Upper lobe of left lung (tissue), 4 donors: ENCODE results near the gene SPRY1.

Source experiments
- POLR2A ChIP-seq, 4 donors: fragments of 450-650 bp; IDR thresholded peaks; one replicate each; pipeline ENCODE4 v1.5.1; 2016 to 2017; ENCODE audit warnings: antibody characterized with exemption in 4 of 4, mild to moderate bottlenecking in 2 of 4
- POLR2AphosphoS5 ChIP-seq, 2 donors: sonication (generic); formaldehyde crosslinking; IDR thresholded peaks; one replicate each; pipeline ENCODE4 v1.5.1; 2017; ENCODE audit warnings: antibody characterized with exemption in 2 of 2
- TF ChIP-seq, protein P1 (sequence below), 6 experiments: fragments of 450-650 bp in 4 of 6; fragments of 200-600 bp in 2 of 6; sonication (generic) in 2 of 6; IDR thresholded peaks; one replicate each; pipeline ENCODE4 v1.5.1; 2016 to 2019; ENCODE audit warnings: antibody characterized with exemption in 6 of 6

GRCh38 chr4:123438031-123438430, 41.4 kb downstream of the SPRY1 start:
- TF ChIP-seq, protein P1, sequence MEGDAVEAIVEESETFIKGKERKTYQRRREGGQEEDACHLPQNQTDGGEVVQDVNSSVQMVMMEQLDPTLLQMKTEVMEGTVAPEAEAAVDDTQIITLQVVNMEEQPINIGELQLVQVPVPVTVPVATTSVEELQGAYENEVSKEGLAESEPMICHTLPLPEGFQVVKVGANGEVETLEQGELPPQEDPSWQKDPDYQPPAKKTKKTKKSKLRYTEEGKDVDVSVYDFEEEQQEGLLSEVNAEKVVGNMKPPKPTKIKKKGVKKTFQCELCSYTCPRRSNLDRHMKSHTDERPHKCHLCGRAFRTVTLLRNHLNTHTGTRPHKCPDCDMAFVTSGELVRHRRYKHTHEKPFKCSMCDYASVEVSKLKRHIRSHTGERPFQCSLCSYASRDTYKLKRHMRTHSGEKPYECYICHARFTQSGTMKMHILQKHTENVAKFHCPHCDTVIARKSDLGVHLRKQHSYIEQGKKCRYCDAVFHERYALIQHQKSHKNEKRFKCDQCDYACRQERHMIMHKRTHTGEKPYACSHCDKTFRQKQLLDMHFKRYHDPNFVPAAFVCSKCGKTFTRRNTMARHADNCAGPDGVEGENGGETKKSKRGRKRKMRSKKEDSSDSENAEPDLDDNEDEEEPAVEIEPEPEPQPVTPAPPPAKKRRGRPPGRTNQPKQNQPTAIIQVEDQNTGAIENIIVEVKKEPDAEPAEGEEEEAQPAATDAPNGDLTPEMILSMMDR (IDR thresholded peaks at IDR 0.05), result no peak
- no peak for TF ChIP-seq POLR2A (IDR thresholded peaks at IDR 0.05)
- TF ChIP-seq POLR2AphosphoS5 (IDR thresholded peaks at IDR 0.05), result no peak
